DMS53 treated with DMSO at 0.1 percent for 48 hours (cell line): Measurements from ENCODE around the gene CDC42BPA.
"Not testable (repeated sequence)": the region's sequence is repeated elsewhere in the genome, so short reads cannot be mapped to it uniquely, and the experiment has no call there.

Experiments
- DNase-seq: peaks from one replicate; lab custom pipeline; 2025; ENCODE audit not compliant: unreplicated experiment; lab: John Stamatoyannopoulos, UW

The CDC42BPA gene

GRCh38 chr1:227308367-227309336 lies 9.6 kb downstream of the CDC42BPA start:
- no peak for DNase-seq

- DNase-seq: no peak
Measured at GRCh38 chr1:227306689-227307088, 11.6 kb downstream of the CDC42BPA start.

- DNase-seq: peak; percentile 8
Measured at GRCh38 chr1:227305894-227306626, 12.2 kb downstream of the CDC42BPA start.

GRCh38 chr1:227304665-227305064 lies 13.6 kb downstream of the CDC42BPA start:
- DNase-seq: no peak

- DNase-seq: no peak
Measured at GRCh38 chr1:227303662-227304061, 14.6 kb downstream of the CDC42BPA start.

- no peak for DNase-seq
Measured at GRCh38 chr1:227300682-227301081, 17.6 kb downstream of the CDC42BPA start.

- peak; percentile 34 for DNase-seq
Measured at GRCh38 chr1:227299688-227300087, 18.6 kb downstream of the CDC42BPA start.

- no peak for DNase-seq
Measured at GRCh38 chr1:227299241-227299627, 19.1 kb downstream of the CDC42BPA start.

- no peak for DNase-seq
Measured at GRCh38 chr1:227298512-227299240, 19.6 kb downstream of the CDC42BPA start.

- DNase-seq: no peak
Measured at GRCh38 chr1:227297073-227297793, 21.1 kb downstream of the CDC42BPA start.

GRCh38 chr1:227295609-227296008 lies 22.7 kb downstream of the CDC42BPA start:
- no peak for DNase-seq

- no peak for DNase-seq
Measured at GRCh38 chr1:227285745-227286144, 32.5 kb downstream of the CDC42BPA start.

- no peak for DNase-seq
Measured at GRCh38 chr1:227281371-227281770, 36.9 kb downstream of the CDC42BPA start.

GRCh38 chr1:227280836-227281235 lies 37.5 kb downstream of the CDC42BPA start:
- no peak for DNase-seq

GRCh38 chr1:227276156-227276693 lies 42.1 kb downstream of the CDC42BPA start:
- not testable (repeated sequence) for DNase-seq

- no peak for DNase-seq
Measured at GRCh38 chr1:227273557-227273956, 44.7 kb downstream of the CDC42BPA start.

- DNase-seq: no peak
Measured at GRCh38 chr1:227272428-227272827, 45.9 kb downstream of the CDC42BPA start.

GRCh38 chr1:227270554-227270953 lies 47.7 kb downstream of the CDC42BPA start:
- no peak for DNase-seq

- no peak for DNase-seq
Measured at GRCh38 chr1:227268943-227269342, 49.3 kb downstream of the CDC42BPA start.

- no peak for DNase-seq
Measured at GRCh38 chr1:227265891-227266290, 52.4 kb downstream of the CDC42BPA start.
